BLaER1 treated with 17β-estradiol and CSF1 and Interleukin-3, amounts not matched to agents 10 nM and 100 nM (cell line): Measurements from ENCODE around the gene PTAFR.
A peak's percentile ranks its signal among the peaks of the same experiment; 100 is the strongest.

ENCODE experiments used
- H3K27ac ChIP-seq, 11 experiments: shearing (Covaris generic); formaldehyde crosslinking; 2 replicates each; pipeline ENCODE4 v1.8.1; 2022
- H3K27me3 ChIP-seq, 11 experiments: shearing (Covaris generic); formaldehyde crosslinking; 2 replicates each; pipeline ENCODE4 v1.8.1; 2022
- H3K36me3 ChIP-seq, 11 experiments: shearing (Covaris generic); formaldehyde crosslinking; 2 replicates each; pipeline ENCODE4 v1.8.1; 2022
- H3K4me1 ChIP-seq, 10 experiments: shearing (Covaris generic); formaldehyde crosslinking; 2 replicates each; pipeline ENCODE4 v1.8.1; 2022
- H3K4me2 ChIP-seq, 11 experiments: shearing (Covaris generic); formaldehyde crosslinking; 2 replicates each; pipeline ENCODE4 v1.8.1; 2022
- H3K4me3 ChIP-seq, 10 experiments: shearing (Covaris generic); formaldehyde crosslinking; 2 replicates each; pipeline ENCODE4 v1.8.1; 2022
- H3K9ac ChIP-seq, 11 experiments: shearing (Covaris generic); formaldehyde crosslinking; 2 replicates each; pipeline ENCODE4 v1.8.1; 2022
- H3K9me3 ChIP-seq, 11 experiments: shearing (Covaris generic); formaldehyde crosslinking; replicated peaks in 1 of 11; 2 replicates each; pipeline ENCODE4 v1.8.1; 2022
- H4K20me1 ChIP-seq, 11 experiments: shearing (Covaris generic); formaldehyde crosslinking; 2 replicates each; pipeline ENCODE4 v1.8.1; 2022
- Cebpa-rat ChIP-seq, 11 experiments: shearing (Covaris generic); IDR thresholded peaks; 2 replicates each; pipeline ENCODE4 v1.8.1; 2022

PTAFR gene

DNA sequence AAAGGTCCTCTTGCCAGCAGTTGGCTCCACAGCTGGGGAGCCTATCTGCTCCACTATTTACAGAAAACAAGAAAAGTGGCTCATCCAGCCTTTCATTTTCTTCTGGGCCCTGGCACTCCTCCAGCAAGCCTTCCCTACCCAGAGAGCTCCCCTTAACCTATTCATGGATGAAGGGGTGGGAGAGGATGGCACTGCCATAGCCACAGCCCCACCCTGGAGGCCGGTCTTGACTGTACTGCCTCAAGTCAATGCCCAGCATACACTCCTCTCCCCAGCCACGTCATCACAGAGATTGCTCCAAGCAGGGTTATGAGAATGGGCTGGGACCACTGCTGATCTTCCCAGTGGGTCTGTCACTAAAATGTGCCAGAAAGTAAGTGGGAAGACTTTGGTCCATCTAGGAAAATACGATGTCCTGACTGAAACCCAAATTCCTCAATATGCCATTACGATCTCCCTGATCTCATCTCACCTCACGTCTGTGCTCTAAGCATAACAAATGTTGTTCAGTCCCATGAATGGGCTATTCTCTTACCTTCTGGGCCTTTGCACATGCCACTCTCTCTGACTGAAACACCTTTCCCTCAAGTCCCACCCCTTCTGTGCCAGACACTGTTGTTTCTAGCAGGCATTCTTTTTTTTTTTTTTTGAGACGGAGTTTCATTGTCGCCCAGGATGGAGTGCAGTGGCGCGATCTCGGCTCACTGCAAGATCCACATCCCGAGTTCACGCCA lies 21.4 kb upstream of the PTAFR start:
- peaks cover 51 to 71% (median 58%) of the 10 kb centered on the region in 10 experiments for H3K4me1 ChIP-seq
- H4K20me1 ChIP-seq = peaks cover 0 to 36% (median 15%) of the 10 kb centered on the region in 11 experiments; a peak in 13 of 22 replicates
- peaks cover 43 to 52% (median 48%) of the 10 kb centered on the region in 11 experiments for H3K36me3 ChIP-seq
- peak overlapping the region in 7 of 11 experiments; percentile 2 to 53 (median 31); a peak in 8 of 22 replicates for H3K9ac ChIP-seq
- peak overlapping the region in 8 of 11 experiments; percentile 17 to 51 (median 38); a peak in 12 of 22 replicates for H3K27ac ChIP-seq
- no peaks in the 10 kb centered on the region for H3K9me3 ChIP-seq
- H3K27me3 ChIP-seq = no peaks in the 10 kb centered on the region
- H3K4me3 ChIP-seq = peak overlapping the region in 1 of 10 experiments; percentile 25; a peak in 1 of 20 replicates
- peak overlapping the region; percentile 70 to 89 (median 82) for H3K4me2 ChIP-seq
- no peak for TF ChIP-seq Cebpa-rat (IDR thresholded peaks at IDR 0.05)

DNA sequence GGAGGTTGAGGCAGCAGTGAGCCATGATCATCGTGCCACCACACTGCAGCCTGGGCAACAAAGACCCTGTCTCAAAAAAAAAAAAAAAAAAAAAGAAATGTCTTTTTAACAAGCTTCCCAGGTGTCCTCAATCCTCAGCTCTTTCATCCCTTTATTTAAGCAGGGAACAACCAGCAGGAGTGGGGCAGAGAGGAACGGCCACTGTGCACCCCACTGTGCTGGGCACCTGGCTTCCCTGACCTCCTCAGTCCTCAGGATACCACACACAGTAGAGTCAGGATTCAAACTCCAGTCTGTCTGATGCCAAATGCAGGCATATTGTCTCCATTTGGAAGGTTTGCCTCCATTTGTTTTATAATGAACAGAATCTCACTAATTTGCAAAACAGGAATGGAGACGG lies 19.8 kb upstream of the PTAFR start:
- peaks cover 53 to 82% (median 62%) of the 10 kb centered on the region in 10 experiments for H3K4me1 ChIP-seq
- H3K9me3 ChIP-seq = no peaks in the 10 kb centered on the region
- H3K9ac ChIP-seq = peak overlapping the region in 5 of 11 experiments; percentile 8 to 53 (median 47); a peak in 7 of 22 replicates
- H3K4me3 ChIP-seq = no peak overlapping the region
- H3K36me3 ChIP-seq = peaks cover 28 to 37% (median 33%) of the 10 kb centered on the region in 11 experiments
- H4K20me1 ChIP-seq = peaks cover 0 to 36% (median 15%) of the 10 kb centered on the region in 11 experiments; a peak in 13 of 22 replicates
- H3K4me2 ChIP-seq = peak overlapping the region; percentile 70 to 89 (median 82)
- no peak for TF ChIP-seq Cebpa-rat (IDR thresholded peaks at IDR 0.05)
- H3K27me3 ChIP-seq = no peaks in the 10 kb centered on the region
- H3K27ac ChIP-seq = peak overlapping the region in 8 of 11 experiments; percentile 9 to 56 (median 42); a peak in 9 of 22 replicates

GRCh38 chr1:28195780-28196179 lies 19.3 kb upstream of the PTAFR start:
- peaks cover 23 to 31% (median 27%) of the 10 kb centered on the region in 11 experiments for H3K36me3 ChIP-seq
- H3K4me2 ChIP-seq = no peak overlapping the region
- H3K9me3 ChIP-seq = no peaks in the 10 kb centered on the region
- H3K27ac ChIP-seq = no peak overlapping the region
- H3K4me1 ChIP-seq = peaks cover 58 to 85% (median 68%) of the 10 kb centered on the region in 10 experiments
- H3K4me3 ChIP-seq = no peak overlapping the region
- no peak for TF ChIP-seq Cebpa-rat (IDR thresholded peaks at IDR 0.05)
- H3K27me3 ChIP-seq = no peaks in the 10 kb centered on the region
- H4K20me1 ChIP-seq = peaks cover 0 to 35% (median 15%) of the 10 kb centered on the region in 11 experiments; a peak in 13 of 22 replicates
- H3K9ac ChIP-seq = no peak overlapping the region

DNA sequence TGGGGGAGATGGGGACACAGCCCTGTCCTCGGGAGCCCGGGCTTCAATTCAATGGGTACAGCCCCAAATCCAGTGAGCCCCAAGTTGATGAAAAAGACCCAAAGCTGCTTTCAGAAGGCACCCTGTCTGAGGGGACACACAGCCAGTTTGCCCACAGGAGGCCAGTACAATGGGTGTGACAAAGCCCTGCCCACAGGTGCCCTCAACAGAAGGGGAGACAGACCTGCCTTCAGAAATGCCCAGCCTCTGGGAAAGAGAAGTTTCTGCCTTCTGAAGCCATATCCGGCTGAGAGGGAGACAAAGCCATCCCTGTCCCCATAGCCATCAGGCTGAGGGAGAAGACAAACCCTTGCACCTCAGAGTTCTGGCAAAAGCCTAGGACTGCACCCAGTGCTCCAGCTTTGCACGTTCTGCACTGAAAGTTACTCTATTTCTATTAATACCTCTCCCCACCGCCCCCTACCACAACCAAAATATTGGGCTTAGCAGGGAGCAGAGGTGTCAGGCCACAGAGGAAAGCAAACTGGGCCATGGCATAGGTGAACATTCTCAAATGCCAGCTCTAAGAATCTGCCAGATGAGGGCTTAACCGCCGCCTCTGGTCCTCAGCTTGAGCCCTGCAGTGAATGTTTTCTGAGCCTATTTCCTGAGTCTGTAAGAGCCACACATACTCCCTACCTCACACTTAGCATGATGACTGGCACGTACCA lies 18.0 kb upstream of the PTAFR start:
- H3K27me3 ChIP-seq = no peaks in the 10 kb centered on the region
- H3K4me3 ChIP-seq = no peak overlapping the region
- peaks cover 12 to 19% (median 16%) of the 10 kb centered on the region in 11 experiments for H3K36me3 ChIP-seq
- H3K4me2 ChIP-seq = peak overlapping the region in 9 of 11 experiments; percentile 2 to 69 (median 45); a peak in 16 of 22 replicates
- no peak for TF ChIP-seq Cebpa-rat (IDR thresholded peaks at IDR 0.05)
- peak overlapping the region in 1 of 11 experiments; percentile 1; a peak in 2 of 22 replicates for H3K27ac ChIP-seq
- no peaks in the 10 kb centered on the region for H3K9me3 ChIP-seq
- H3K4me1 ChIP-seq = peaks cover 52 to 85% (median 64%) of the 10 kb centered on the region in 10 experiments
- peak overlapping the region in 3 of 11 experiments; percentile 3 to 23 (median 22); a peak in 3 of 22 replicates for H3K9ac ChIP-seq
- peaks cover 0 to 30% (median 15%) of the 10 kb centered on the region in 11 experiments; a peak in 12 of 22 replicates for H4K20me1 ChIP-seq

GRCh38 chr1:28193701-28194161 lies 17.2 kb upstream of the PTAFR start:
- peak overlapping the region in 10 of 11 experiments; percentile 2 to 69 (median 43); a peak in 17 of 22 replicates for H3K4me2 ChIP-seq
- peaks cover 4 to 12% (median 9%) of the 10 kb centered on the region in 11 experiments for H3K36me3 ChIP-seq
- H3K9ac ChIP-seq = peak overlapping the region in 2 of 11 experiments; percentile 3 to 23; a peak in 3 of 22 replicates
- H3K27me3 ChIP-seq = no peaks in the 10 kb centered on the region
- H3K9me3 ChIP-seq = no peaks in the 10 kb centered on the region
- no peak for TF ChIP-seq Cebpa-rat (IDR thresholded peaks at IDR 0.05)
- no peak overlapping the region for H3K4me3 ChIP-seq
- H3K4me1 ChIP-seq = peaks cover 44 to 77% (median 57%) of the 10 kb centered on the region in 10 experiments
- H4K20me1 ChIP-seq = peaks cover 0 to 26% (median 15%) of the 10 kb centered on the region in 11 experiments; a peak in 12 of 22 replicates
- peak overlapping the region in 1 of 11 experiments; percentile 1; a peak in 2 of 22 replicates for H3K27ac ChIP-seq

- Histone ChIP-seq H3K4me3 (no peak overlapping the region), H3K27me3 (no peaks in the 10 kb centered on the region), H3K9me3 (no peaks in the 10 kb centered on the region), H3K4me1 (peaks cover 18 to 51% (median 31%) of the 10 kb centered on the region in 10 experiments), H4K20me1 (peaks cover 0 to 8% (median 0%) of the 10 kb centered on the region in 11 experiments; a peak in 3 of 22 replicates), H3K9ac (peak overlapping the region in 5 of 11 experiments; percentile 3 to 43 (median 25); a peak in 3 of 22 replicates), H3K36me3 (no peaks in the 10 kb centered on the region), H3K4me2 (peak overlapping the region; percentile 18 to 79 (median 59); a peak in 19 of 22 replicates), H3K27ac (peak overlapping the region in 8 of 11 experiments; percentile 17 to 69 (median 42); a peak in 13 of 22 replicates)
- TF ChIP-seq Cebpa-rat (IDR thresholded peaks at IDR 0.05) = no peak
Observed at GRCh38 chr1:28190996-28191645, 14.6 kb upstream of the PTAFR start.

DNA sequence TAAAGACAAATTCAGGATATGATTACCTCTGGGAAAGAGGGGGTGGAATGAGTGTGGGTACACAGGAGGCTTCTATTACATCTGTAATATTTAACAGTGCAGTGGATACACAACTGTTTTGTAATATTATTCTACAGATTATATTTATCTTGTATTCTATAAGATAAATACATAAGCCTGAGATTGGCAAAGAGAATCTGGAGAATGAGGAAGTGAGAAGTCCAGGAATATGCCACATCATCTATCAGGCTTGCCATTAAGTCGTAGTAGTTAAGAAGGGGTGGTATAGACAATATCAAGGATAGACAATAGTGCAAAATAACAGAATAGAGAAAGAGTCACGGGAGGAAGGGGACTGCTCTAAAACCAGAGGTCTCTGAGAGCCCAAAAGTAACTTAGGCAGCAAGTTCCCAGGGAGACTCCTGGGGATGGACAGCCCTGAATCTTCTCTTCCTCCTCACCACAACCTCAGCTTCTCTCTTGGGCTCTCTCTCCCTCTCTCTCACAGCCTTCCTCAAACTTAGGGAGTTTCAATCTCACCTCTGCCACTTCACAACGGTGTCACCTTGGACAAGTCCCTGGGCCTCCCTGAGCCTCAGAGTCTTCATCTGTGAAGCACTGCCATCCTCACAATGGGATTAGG lies 14.0 kb upstream of the PTAFR start:
- Histone ChIP-seq H3K27ac (peak overlapping the region in 8 of 11 experiments; percentile 17 to 69 (median 42); a peak in 13 of 22 replicates), H4K20me1 (0 out of 22 replicates have a peak, but pooled peaks cover 0 to 8% (median 0%) of the 10 kb centered on the region in 11 experiments), H3K4me1 (peaks cover 18 to 47% (median 29%) of the 10 kb centered on the region in 10 experiments), H3K27me3 (no peaks in the 10 kb centered on the region), H3K9me3 (no peaks in the 10 kb centered on the region), H3K4me2 (peak overlapping the region; percentile 18 to 79 (median 59); a peak in 19 of 22 replicates), H3K4me3 (no peak overlapping the region), H3K9ac (peak overlapping the region in 5 of 11 experiments; percentile 3 to 43 (median 25); a peak in 3 of 22 replicates), H3K36me3 (no peaks in the 10 kb centered on the region)
- TF ChIP-seq Cebpa-rat (IDR thresholded peaks at IDR 0.05) = no peak

DNA sequence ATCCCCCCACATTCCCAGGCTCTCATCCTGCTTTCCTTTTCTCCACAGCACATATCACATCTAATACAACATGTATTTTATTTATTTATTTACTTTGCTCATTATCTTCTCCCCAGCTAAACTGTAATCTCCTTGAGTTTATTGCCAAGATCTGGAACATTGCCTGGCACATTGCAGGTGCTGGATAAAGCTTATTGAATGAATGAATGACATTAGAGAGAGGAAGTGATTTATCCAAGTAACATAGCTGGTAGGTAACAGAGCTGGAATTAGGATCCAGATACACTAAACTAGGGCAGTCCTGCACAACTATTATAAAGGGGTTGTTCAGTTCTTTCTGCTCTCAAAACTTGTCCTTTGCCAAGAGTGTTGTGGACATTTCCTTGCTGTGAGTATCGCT lies 8.6 kb upstream of the PTAFR start:
- Histone ChIP-seq H4K20me1 (no peaks in the 10 kb centered on the region), H3K9me3 (no peaks in the 10 kb centered on the region), H3K27ac (no peak overlapping the region), H3K4me2 (no peak overlapping the region), H3K4me1 (peaks cover 15 to 30% (median 20%) of the 10 kb centered on the region in 10 experiments), H3K4me3 (no peak overlapping the region), H3K36me3 (no peaks in the 10 kb centered on the region), H3K9ac (no peak overlapping the region), H3K27me3 (no peaks in the 10 kb centered on the region)
- TF ChIP-seq Cebpa-rat (IDR thresholded peaks at IDR 0.05) = no peak
